Measurements from ENCODE around the gene KIF13A.
"Not testable (repeated sequence)": the region's sequence is repeated elsewhere in the genome, so short reads cannot be mapped to it uniquely, and the experiment has no call there.

Gene KIF13A

GRCh38 chr6:17965397-17965796 is 22.0 kb downstream of the KIF13A start:
- peaks cover 28% of the 10 kb centered on the region for H3K27me3 Mint-ChIP-seq
- ATAC-seq (no peak), DNase-seq (no peak)

GRCh38 chr6:17964633-17965032 is 22.8 kb downstream of the KIF13A start:
- H3K9me3 Mint-ChIP-seq: no peaks in the 10 kb centered on the region
- no peaks in the 10 kb centered on the region for H3K4me1 Mint-ChIP-seq
- DNase-seq (no peak), ATAC-seq (no peak)
- H3K27ac Mint-ChIP-seq: no peak overlapping the region
- H3K4me3 Mint-ChIP-seq: no peak overlapping the region
- peaks cover 36% of the 10 kb centered on the region for H3K27me3 Mint-ChIP-seq

More at GRCh38 chr6:17965397-17965796, 22.0 kb downstream of the KIF13A start:
- H3K4me3 Mint-ChIP-seq: no peak overlapping the region
- H3K4me1 Mint-ChIP-seq: no peaks in the 10 kb centered on the region
- no peaks in the 10 kb centered on the region for H3K9me3 Mint-ChIP-seq
- H3K27ac Mint-ChIP-seq: no peak overlapping the region

DNA sequence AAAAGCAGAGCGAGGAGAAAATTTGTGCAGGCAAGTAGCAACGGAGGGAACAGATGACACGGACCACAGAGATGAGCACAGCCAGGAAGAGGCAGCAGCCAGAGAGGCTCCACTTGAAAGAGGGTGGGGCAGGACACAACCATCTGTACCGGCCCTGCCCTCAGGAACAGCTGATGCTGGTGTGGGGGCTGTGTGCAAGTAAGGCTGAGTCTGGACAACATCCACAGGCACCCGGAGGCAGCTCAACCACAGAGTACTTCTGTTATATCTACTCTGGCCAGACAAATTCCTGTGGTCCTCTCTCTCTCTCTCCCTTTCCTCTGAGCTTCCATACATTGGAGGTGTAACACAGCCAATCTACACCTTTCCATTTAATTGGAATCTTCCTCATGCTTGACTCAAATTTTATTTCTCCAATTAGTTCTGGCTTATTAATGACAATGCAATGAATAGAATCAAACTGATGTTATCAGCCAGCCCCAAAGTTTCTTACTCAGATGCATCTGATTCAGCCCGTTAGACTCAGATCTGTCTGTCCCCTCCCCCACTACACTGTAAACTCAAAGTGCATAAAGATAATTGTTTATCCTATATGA is 24.9 kb downstream of the KIF13A start:
- H3K27ac Mint-ChIP-seq: no peak overlapping the region
- no peak overlapping the region for H3K4me3 Mint-ChIP-seq
- ATAC-seq (no peak), DNase-seq (no peak)
- H3K27me3 Mint-ChIP-seq: peaks cover 46% of the 10 kb centered on the region
- H3K4me1 Mint-ChIP-seq: peaks cover under 1% of the 10 kb centered on the region
- no peaks in the 10 kb centered on the region for H3K9me3 Mint-ChIP-seq

DNA sequence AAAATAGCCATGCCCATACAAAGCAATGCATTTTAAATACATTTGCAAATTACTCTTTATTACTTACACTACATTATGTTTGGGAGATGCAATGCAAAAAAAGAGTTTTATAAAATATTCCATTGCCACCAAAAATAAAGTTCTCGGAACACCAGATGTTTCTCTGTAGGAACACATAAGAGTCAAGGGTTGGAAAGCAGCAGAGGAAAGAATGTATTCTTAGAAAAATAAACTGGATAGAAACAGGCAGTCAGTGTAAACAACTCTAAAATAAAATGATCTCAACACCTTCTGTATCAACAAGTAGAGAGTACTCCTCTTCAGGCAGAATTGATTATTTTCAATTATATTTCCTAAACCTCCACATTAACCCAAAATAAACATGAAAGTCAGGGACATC is 28.1 kb downstream of the KIF13A start:
- ATAC-seq (no peak), DNase-seq (no peak)
- Mint-ChIP-seq H3K27ac (no peak overlapping the region), H3K4me3 (no peak overlapping the region), H3K9me3 (no peaks in the 10 kb centered on the region), H3K4me1 (peaks cover 4% of the 10 kb centered on the region), H3K27me3 (peaks cover 52% of the 10 kb centered on the region)

GRCh38 chr6:17957904-17958620 is 29.4 kb downstream of the KIF13A start:
- peaks cover 4% of the 10 kb centered on the region for H3K4me1 Mint-ChIP-seq
- no peak for DNase-seq
- H3K27ac Mint-ChIP-seq: no peak overlapping the region
- no peaks in the 10 kb centered on the region for H3K9me3 Mint-ChIP-seq
- H3K27me3 Mint-ChIP-seq: peaks cover 51% of the 10 kb centered on the region
- no peak overlapping the region for H3K4me3 Mint-ChIP-seq
- ATAC-seq: no peak

- Mint-ChIP-seq H3K4me3 (no peak overlapping the region), H3K27ac (no peak overlapping the region), H3K4me1 (peaks cover 4% of the 10 kb centered on the region), H3K27me3 (peaks cover 45% of the 10 kb centered on the region), H3K9me3 (no peaks in the 10 kb centered on the region)
- DNase-seq (no peak), ATAC-seq (no peak)
Measured at GRCh38 chr6:17957498-17957897, 29.9 kb downstream of the KIF13A start.

GRCh38 chr6:17957086-17957485 is 30.3 kb downstream of the KIF13A start:
- Mint-ChIP-seq H3K4me3 (no peak overlapping the region), H3K9me3 (no peaks in the 10 kb centered on the region), H3K27me3 (peaks cover 41% of the 10 kb centered on the region), H3K4me1 (peaks cover 4% of the 10 kb centered on the region), H3K27ac (no peak overlapping the region)
- DNase-seq (no peak), ATAC-seq (no peak)

DNA sequence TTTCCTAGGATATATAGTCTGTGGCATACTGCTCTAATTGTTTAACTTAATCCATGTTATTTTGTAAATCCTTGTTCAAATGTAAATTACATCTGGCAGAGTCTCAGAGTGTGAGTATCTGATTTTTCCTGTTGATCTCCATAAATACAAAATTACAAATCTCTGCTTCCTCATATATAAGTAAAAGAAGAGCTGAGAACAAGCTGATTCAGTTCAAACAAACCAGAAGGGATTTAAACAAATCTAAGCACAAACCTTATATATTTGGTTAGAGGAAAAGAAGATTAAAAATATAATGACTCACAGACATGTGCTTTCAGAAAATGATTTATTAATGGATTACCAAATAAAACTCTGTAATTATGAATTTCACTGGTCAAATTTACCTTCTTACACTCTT is 37.3 kb downstream of the KIF13A start:
- no peak overlapping the region for H3K27ac Mint-ChIP-seq

GRCh38 chr6:17949168-17949567 is 38.3 kb downstream of the KIF13A start:
- Mint-ChIP-seq H3K27ac (no peak overlapping the region), H3K27me3 (peaks cover 21% of the 10 kb centered on the region)
- no peak for ATAC-seq

More for the DNA sequence above, 37.3 kb downstream of the KIF13A start:
- Mint-ChIP-seq H3K4me1 (no peaks in the 10 kb centered on the region), H3K4me3 (no peak overlapping the region), H3K27me3 (peaks cover 15% of the 10 kb centered on the region), H3K9me3 (no peaks in the 10 kb centered on the region)
- DNase-seq (no peak), ATAC-seq (no peak)

DNA sequence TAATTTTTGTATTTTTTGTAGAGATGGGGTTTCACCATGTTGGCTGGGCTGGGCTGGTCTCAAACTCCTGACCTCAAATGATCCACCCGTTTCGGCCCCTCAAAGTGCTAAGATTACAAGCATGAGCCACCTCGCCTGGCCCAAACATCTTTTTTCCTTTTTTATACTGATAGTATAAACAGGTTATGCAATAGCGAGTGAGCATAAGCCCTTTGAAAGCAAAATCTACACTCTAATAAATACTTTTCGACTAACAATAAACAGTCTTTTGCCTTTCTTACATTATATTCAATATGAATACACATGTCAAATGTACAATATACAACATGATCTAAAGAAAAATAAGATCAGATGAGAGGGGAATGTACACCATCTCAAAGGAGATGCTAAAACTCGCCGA is 38.7 kb downstream of the KIF13A start:
- DNase-seq (no peak), ATAC-seq (no peak)
- H3K4me3 Mint-ChIP-seq: no peak overlapping the region
- H3K9me3 Mint-ChIP-seq: no peaks in the 10 kb centered on the region
- peaks cover 24% of the 10 kb centered on the region for H3K27me3 Mint-ChIP-seq
- H3K4me1 Mint-ChIP-seq: no peaks in the 10 kb centered on the region
- no peak overlapping the region for H3K27ac Mint-ChIP-seq

More at GRCh38 chr6:17949168-17949567, 38.3 kb downstream of the KIF13A start:
- no peaks in the 10 kb centered on the region for H3K9me3 Mint-ChIP-seq
- no peak for DNase-seq
- no peaks in the 10 kb centered on the region for H3K4me1 Mint-ChIP-seq
- no peak overlapping the region for H3K4me3 Mint-ChIP-seq

- DNase-seq, H3K4me1 Mint-ChIP-seq, H3K4me3 Mint-ChIP-seq, ATAC-seq, H3K27ac Mint-ChIP-seq, H3K9me3 Mint-ChIP-seq: not testable (repeated sequence)
- peaks cover 24% of the 10 kb centered on the region for H3K27me3 Mint-ChIP-seq
Measured at GRCh38 chr6:17947574-17947973, 39.9 kb downstream of the KIF13A start.

- peaks cover 17% of the 10 kb centered on the region for H3K27me3 Mint-ChIP-seq
- DNase-seq (no peak), ATAC-seq (no peak)
- H3K27ac Mint-ChIP-seq: no peak overlapping the region
- no peaks in the 10 kb centered on the region for H3K4me1 Mint-ChIP-seq
- H3K9me3 Mint-ChIP-seq: no peaks in the 10 kb centered on the region
- no peak overlapping the region for H3K4me3 Mint-ChIP-seq
Measured at GRCh38 chr6:17945575-17945974, 41.9 kb downstream of the KIF13A start.

- no peaks in the 10 kb centered on the region for H3K9me3 Mint-ChIP-seq
- H3K27me3 Mint-ChIP-seq: peaks cover 16% of the 10 kb centered on the region
- H3K27ac Mint-ChIP-seq: no peak overlapping the region
- no peaks in the 10 kb centered on the region for H3K4me1 Mint-ChIP-seq
- DNase-seq (no peak), ATAC-seq (no peak)
- no peak overlapping the region for H3K4me3 Mint-ChIP-seq
Measured at GRCh38 chr6:17945111-17945510, 42.3 kb downstream of the KIF13A start.

- no peak for ATAC-seq
- H3K4me1 Mint-ChIP-seq: no peaks in the 10 kb centered on the region
- H3K9me3 Mint-ChIP-seq: no peaks in the 10 kb centered on the region
- H3K27me3 Mint-ChIP-seq: peaks cover 32% of the 10 kb centered on the region
- H3K4me3 Mint-ChIP-seq: no peak overlapping the region
- DNase-seq: no peak
- no peak overlapping the region for H3K27ac Mint-ChIP-seq
Measured at GRCh38 chr6:17941318-17941717, 46.1 kb downstream of the KIF13A start.

GRCh38 chr6:17940151-17940792 is 47.2 kb downstream of the KIF13A start:
- Mint-ChIP-seq H3K27ac (no peak overlapping the region), H3K27me3 (peaks cover 39% of the 10 kb centered on the region), H3K4me3 (no peak overlapping the region), H3K9me3 (no peaks in the 10 kb centered on the region), H3K4me1 (no peaks in the 10 kb centered on the region)
- no peak for DNase-seq
- ATAC-seq: no peak

GRCh38 chr6:17938901-17939300 is 48.5 kb downstream of the KIF13A start:
- ATAC-seq (no peak), DNase-seq (no peak)
- H3K9me3 Mint-ChIP-seq: no peaks in the 10 kb centered on the region
- H3K4me3 Mint-ChIP-seq: no peak overlapping the region
- no peaks in the 10 kb centered on the region for H3K4me1 Mint-ChIP-seq
- H3K27me3 Mint-ChIP-seq: peaks cover 37% of the 10 kb centered on the region
- no peak overlapping the region for H3K27ac Mint-ChIP-seq
